Activated CD8-positive, alpha-beta memory T cell treated with anti-CD3 and anti-CD28 coated beads, Interleukin-2, amount 50 U/mL, for 1 hour (primary cell): Measurements from ENCODE around the gene RXYLT1.
"Not testable (repeated sequence)": the region's sequence is repeated elsewhere in the genome, so short reads cannot be mapped to it uniquely, and the experiment has no call there.

Source experiments
- DNase-seq: peaks from one replicate; pipeline ENCODE4 v3.0.0-alpha.2; 2020; ENCODE audit errors: extremely low read depth

RXYLT1 gene

GRCh38 chr12:63779498-63780481 is at the start of gene RXYLT1:
Gene RXYLT1, plus strand, starts transcription at chr12:63779909. Its CDS starts 52 bp downstream, at chr12:63779961.
- peak; percentile 40 for DNase-seq

DNA sequence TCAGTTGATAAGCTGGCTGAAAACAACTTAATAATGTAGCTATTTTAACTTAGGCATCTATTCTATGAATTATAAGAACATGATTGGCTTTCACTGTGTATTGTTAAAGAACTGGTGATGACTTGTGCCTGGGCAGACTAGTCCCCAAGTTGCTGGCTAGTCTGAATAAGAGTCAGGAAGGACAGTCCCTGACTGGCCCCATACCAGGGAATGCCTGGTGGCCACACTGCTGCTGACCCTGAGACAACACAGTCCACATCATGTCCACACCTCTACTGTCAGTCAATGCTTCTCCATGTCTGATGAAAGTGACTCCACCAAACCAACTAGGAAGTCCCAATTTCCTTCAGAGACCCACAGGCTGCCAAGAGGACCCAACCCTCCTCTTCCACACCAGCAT is 46.9 kb upstream of the RXYLT1 start:
- not testable (repeated sequence) for DNase-seq

GRCh38 chr12:63733585-63733984 is 46.1 kb upstream of the RXYLT1 start:
- DNase-seq, result not testable (repeated sequence)

DNA sequence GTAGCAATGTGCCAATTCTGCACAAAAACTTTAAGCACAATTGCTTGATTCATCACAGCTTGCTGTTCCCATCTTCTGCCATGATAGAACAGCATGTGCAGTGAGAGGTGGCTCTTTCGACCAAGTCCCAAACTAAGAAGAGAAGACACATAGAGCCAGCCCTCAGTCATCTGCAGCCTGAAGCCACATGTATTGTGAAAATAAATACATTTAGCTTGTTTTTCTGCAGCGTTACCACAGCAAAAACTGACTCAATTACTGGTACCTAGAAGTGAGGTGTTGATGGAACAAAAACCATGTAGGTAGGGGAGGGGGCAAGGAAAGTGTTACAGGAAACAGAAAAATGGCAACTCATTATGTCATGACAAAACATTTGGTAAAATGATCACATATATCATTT is 39.2 kb upstream of the RXYLT1 start:
- not testable (repeated sequence) for DNase-seq

DNA sequence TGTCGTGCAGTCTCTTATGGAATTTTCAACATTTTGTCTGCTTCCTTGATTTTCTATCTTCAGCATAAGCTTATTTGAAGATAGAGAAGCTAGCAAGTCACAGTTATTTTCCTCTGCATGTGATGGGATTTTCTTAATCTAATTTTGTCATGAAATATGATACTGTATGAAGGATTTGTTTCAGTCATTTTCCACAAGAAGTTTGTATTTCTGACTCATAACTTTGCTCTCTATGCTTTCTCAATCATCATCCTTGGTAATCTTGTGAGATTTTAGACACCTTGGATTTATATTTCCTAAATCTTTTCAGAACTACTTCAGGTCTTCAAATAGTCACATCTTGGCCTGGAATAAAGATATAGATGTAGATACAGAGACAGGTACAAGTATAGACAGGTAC is 38.3 kb upstream of the RXYLT1 start:
- not testable (repeated sequence) for DNase-seq

GRCh38 chr12:63744110-63744509 is 35.6 kb upstream of the RXYLT1 start:
- not testable (repeated sequence) for DNase-seq

GRCh38 chr12:63746470-63746869 is 33.2 kb upstream of the RXYLT1 start:
- not testable (repeated sequence) for DNase-seq

GRCh38 chr12:63747136-63747535 is 32.6 kb upstream of the RXYLT1 start:
- not testable (repeated sequence) for DNase-seq

DNA sequence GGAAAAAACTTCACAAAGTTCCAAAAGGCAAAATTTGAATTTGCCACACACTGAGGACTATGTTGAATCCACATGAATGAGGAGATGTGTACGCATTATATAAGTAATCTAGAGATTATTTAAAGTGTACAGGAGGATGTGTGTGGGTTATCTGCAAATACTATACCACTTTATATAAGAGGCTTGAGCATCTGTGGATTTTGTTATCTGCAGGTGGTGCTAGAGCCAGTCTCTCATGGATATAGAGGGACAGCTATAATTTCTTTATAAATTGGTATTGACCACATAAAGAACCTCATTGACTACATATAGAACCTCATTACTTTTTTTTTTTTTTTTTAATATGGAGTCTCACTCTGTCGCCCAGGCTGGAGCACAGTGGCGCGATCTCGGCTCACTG is 32.2 kb upstream of the RXYLT1 start:
- DNase-seq, result no peak

DNA sequence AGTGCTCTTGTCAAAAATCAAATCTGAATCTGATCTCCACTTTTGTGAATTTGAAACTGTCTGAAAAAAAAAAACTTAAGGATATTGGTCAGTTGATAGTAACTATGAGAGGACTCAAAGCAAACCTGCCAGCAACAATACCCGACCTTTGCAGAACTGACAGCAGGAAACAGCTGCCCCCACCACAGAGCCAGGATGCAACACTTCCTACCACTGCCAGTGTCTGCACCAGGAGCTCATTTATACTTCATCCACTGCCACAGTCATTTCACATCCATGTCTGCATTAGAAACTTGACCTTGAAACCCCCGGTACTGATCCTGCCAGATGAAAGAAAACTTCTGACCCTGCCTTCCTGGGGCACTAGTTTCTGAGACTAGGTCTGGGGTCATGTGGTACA is 27.4 kb upstream of the RXYLT1 start:
- DNase-seq, result no peak

GRCh38 chr12:63752841-63753240 is 26.9 kb upstream of the RXYLT1 start:
- no peak for DNase-seq

DNA sequence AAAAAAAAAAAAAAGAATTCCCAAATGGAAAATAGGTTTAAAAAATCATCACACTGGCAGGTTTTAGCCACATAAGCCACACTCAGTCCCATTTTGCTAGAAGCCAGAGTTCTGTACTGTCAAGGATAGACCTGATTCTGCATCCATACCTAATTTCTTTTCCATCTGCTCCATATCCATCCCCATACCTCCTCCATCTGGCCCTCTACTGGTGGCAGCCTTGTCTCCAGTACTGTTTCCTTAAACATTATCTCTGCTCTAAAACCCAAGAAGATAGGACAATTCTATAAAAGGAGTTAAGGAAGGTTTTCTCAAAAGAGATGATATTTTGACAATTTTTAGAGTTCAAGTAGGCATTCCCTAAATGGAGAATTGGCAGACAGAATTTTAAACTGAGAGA is 26.0 kb upstream of the RXYLT1 start:
- DNase-seq, result no peak

GRCh38 chr12:63764481-63764880 is 15.2 kb upstream of the RXYLT1 start:
- no peak for DNase-seq

DNA sequence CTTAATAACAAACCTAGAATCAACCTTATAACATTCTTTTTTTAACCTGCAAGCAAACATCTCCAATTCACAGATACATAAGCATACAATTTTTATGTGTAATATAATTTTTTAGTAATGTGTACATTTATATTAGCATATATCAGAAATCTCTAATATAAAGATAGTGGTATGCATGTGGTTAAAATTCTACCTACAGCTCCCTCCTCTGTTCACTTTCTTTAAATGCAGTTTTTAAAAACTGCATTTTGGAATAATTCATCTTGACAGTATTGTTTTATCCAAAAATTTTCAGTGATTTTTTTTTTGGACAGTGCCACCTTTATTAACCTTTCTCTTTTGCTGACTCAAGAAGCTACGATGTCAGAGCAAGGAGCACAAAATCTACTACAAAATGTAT is 13.2 kb upstream of the RXYLT1 start:
- no peak for DNase-seq

DNA sequence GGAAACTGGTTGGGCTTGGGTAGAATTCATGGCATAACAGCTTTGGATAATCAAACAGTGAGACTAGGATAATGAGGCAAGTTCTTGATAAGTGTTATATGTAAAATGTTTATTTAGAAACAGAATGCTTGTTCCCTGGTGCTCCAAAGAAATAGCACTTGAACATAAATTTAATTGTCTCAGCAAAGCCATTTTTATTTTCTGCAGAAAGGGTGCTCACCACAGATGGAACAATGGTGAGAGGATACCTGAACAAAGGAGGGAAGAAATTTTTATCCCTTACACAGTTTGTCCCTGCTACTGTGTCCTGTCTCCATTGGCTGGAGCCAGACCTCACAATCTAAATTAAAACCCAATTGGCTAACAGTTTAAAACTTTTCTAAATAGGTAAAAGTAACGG is 9.3 kb upstream of the RXYLT1 start:
- no peak for DNase-seq

DNA sequence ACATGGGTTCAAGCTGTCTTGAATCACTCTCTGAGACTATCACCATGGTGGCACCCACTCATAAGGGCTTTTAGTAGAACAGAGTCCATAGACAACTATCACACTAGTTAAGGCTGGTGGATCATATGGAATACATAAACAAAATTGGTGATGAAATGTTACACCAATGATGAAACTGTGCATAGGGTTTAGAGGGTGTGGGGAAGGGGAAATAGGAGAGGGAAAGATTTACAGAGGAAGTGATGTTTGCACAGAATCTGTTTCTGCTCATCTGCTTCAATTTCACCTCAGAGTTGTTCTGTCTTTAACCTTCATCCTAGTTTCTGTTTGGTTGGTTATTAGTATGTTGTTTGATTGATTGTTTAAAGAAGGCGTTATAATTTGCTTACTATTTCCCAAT is 2.4 kb upstream of the RXYLT1 start:
- DNase-seq, result no peak

- DNase-seq, result no peak
These were observed 2.8 kb downstream of the RXYLT1 start for GRCh38 chr12:63782466-63782865.

DNA sequence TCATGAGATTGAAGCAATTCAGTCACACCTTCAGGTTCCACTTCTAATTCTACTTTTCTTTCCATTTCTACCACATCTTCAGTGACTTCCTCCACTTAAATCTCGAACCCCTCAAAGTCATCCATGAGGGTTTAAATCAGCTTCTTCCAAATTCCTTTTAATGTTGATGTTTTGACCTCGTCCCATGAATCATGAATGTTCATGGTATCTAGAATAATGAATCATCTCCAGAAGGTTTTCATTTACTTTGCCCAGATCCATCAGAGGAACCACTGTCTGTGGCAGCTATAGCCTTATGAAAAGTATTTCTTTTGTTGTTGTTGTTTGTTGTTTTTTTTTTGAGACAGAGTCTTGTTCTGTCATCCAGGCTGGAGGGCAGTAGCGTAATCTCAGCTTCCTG is 7.6 kb downstream of the RXYLT1 start:
- DNase-seq, result no peak

- no peak for DNase-seq
These were observed 10.9 kb downstream of the RXYLT1 start for GRCh38 chr12:63790608-63790945.

DNA sequence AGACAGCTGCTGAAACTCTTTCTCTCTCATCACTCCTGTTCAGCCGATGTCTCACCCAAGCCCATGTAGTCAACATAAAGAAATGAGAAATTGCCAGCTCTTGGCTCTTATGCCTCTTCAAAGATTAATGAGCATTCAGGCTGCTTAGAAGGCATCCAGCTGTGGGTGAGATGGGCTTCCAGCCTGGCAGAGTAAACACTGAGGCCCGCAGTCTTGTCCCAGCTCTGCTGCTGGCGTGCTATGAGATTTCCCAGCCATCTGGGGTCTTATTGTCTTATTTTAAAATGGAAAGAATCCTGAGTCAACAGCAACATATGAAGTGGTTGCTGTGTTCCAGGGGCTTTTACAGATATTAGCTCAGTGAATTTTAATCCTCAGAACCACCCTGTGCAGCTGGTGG is 12.6 kb downstream of the RXYLT1 start:
- no peak for DNase-seq

- DNase-seq, result no peak
These were observed 15.5 kb downstream of the RXYLT1 start for GRCh38 chr12:63795032-63795687.

DNA sequence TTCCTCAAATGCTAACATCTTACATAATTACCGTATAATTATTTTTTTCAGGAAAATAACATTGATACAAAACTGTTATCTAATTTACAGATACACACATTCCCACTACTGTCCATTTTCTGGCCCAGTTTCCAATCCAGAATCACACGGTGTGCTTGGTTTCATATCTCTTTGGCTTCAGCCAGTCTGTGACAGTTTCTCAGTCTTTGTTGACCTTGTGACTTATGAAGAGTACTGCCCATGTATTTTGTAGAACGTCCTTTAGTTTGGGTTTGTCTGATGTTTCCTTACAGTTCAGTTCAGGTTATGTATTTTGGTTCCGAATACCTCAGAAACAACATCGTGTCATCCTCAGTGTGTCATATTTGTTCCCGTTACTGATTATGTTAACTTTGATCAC is 16.2 kb downstream of the RXYLT1 start:
- no peak for DNase-seq

DNA sequence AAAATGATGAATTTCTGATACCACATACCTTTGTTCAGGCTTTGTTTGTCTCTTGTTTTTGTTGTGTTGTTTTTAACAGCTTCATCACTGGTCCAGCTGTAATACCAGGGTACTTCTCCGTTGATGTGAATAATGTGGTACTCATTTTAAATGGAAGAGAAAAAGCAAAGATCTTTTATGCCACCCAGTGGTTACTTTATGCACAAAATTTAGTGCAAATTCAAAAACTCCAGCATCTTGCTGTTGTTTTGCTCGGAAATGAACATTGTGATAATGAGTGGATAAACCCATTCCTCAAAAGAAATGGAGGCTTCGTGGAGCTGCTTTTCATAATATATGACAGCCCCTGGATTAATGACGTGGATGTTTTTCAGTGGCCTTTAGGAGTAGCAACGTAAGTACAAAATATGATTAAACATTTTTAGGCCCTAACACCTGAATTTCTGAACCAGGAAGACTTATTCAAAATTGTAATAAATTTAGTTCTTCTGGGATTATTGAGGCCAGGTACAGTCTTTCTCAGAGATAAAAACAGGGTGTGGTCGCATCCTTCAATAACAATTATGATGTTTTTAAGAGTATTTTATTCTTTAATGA is 22.4 kb downstream of the RXYLT1 start:
- no peak for DNase-seq
